ENCODE results near the gene RNASE3.
"Not testable (repeated sequence)": the region's sequence is repeated elsewhere in the genome, so short reads cannot be mapped to it uniquely, and the experiment has no call there.

The RNASE3 gene

GRCh38 chr14:20891126-20891825, at the start of gene RNASE3:
Gene RNASE3 (plus strand): TSS chr14:20891385. CDS start chr14:20891687, 302 bp downstream.
- not testable (repeated sequence) for DNase-seq (ENCODE audit: low spot score)

- no peak for DNase-seq (ENCODE audit: low spot score)
These were observed 44.6 kb upstream of the RNASE3 start for GRCh38 chr14:20846560-20846959.

GRCh38 chr14:20848316-20848954, 42.8 kb upstream of the RNASE3 start:
- DNase-seq (ENCODE audit: low spot score): no peak

GRCh38 chr14:20848955-20849570, 42.1 kb upstream of the RNASE3 start:
- no peak for DNase-seq (ENCODE audit: low spot score)

GRCh38 chr14:20853042-20853441, 38.1 kb upstream of the RNASE3 start:
- DNase-seq (ENCODE audit: low spot score): no peak

- peak; percentile 54 for DNase-seq (ENCODE audit: low spot score)
These were observed 35.4 kb upstream of the RNASE3 start for GRCh38 chr14:20855652-20856291.

- no peak for DNase-seq (ENCODE audit: low spot score)
These were observed 34.0 kb upstream of the RNASE3 start for GRCh38 chr14:20857207-20857606.

GRCh38 chr14:20857630-20858261, 33.4 kb upstream of the RNASE3 start:
- peak; percentile 51 for DNase-seq (ENCODE audit: low spot score)

GRCh38 chr14:20866194-20866593, 25.0 kb upstream of the RNASE3 start:
- DNase-seq (ENCODE audit: low spot score): no peak

GRCh38 chr14:20866963-20867362, 24.2 kb upstream of the RNASE3 start:
- DNase-seq (ENCODE audit: low spot score): peak; percentile 11

- peak; percentile 59 for DNase-seq (ENCODE audit: low spot score)
These were observed 17.6 kb upstream of the RNASE3 start for GRCh38 chr14:20873370-20874177.

- DNase-seq (ENCODE audit: low spot score): no peak
These were observed 14.2 kb upstream of the RNASE3 start for GRCh38 chr14:20877016-20877415.

- DNase-seq (ENCODE audit: low spot score): no peak
These were observed 12.5 kb upstream of the RNASE3 start for GRCh38 chr14:20878695-20879094.

GRCh38 chr14:20881229-20881628, 10.0 kb upstream of the RNASE3 start:
- not testable (repeated sequence) for DNase-seq (ENCODE audit: low spot score)

GRCh38 chr14:20882787-20883186, 8.4 kb upstream of the RNASE3 start:
- not testable (repeated sequence) for DNase-seq (ENCODE audit: low spot score)

GRCh38 chr14:20888411-20888810, 2.8 kb upstream of the RNASE3 start:
- not testable (repeated sequence) for DNase-seq (ENCODE audit: low spot score)

- DNase-seq (ENCODE audit: low spot score): not testable (repeated sequence)
These were observed 4.1 kb downstream of the RNASE3 start for GRCh38 chr14:20895322-20895721.

- DNase-seq (ENCODE audit: low spot score): peak; percentile 0
These were observed 13.3 kb downstream of the RNASE3 start for GRCh38 chr14:20904393-20905029.

- no peak for DNase-seq (ENCODE audit: low spot score)
These were observed 14.5 kb downstream of the RNASE3 start for GRCh38 chr14:20905676-20906075.

GRCh38 chr14:20907214-20907613, 16.0 kb downstream of the RNASE3 start:
- DNase-seq (ENCODE audit: low spot score): no peak

GRCh38 chr14:20910822-20911221, 19.6 kb downstream of the RNASE3 start:
- not testable (repeated sequence) for DNase-seq (ENCODE audit: low spot score)

Measured in cerebellar cortex (tissue), 1 donor.